Small intestine (tissue), 7 donors: ENCODE data around the gene MRPS10. TPM values are rescaled to one million over a fixed set of nuclear protein-coding genes. Genes with fewer than 3 reads are reported as not detected.

Experiments used
- DNase-seq, 2 donors: peaks; one replicate each; pipeline versions ENCODE4 v3.0.0 to v3.0.0-alpha.2; 2013
- FAIRE-seq: peaks from 2 replicates; lab custom pipeline; 2012; peaks lifted over from hg19 to GRCh38; lab: Jason Lieb, UNC
- H3K27ac ChIP-seq, 3 donors: one replicate each; pipeline ENCODE4 v1.5.1; 2013; ENCODE audit warnings: low read length in 2 of 3, mild to moderate bottlenecking in 2 of 3, control low read depth in 1 of 3, inconsistent platforms in 1 of 3, low read depth in 1 of 3, moderate library complexity in 1 of 3
- H3K27me3 ChIP-seq, 3 donors: one replicate each; pipeline ENCODE4 v1.6.1; 2013; ENCODE audit warnings: low read length in 3 of 3, inconsistent platforms in 1 of 3; ENCODE audit not compliant: control insufficient read depth in 3 of 3, insufficient read depth in 3 of 3
- H3K36me3 ChIP-seq, 3 donors: one replicate each; pipeline ENCODE4 v1.6.1; 2013; ENCODE audit warnings: low read length in 3 of 3, inconsistent platforms in 1 of 3, low read depth in 1 of 3, mild to moderate bottlenecking in 1 of 3, moderate library complexity in 1 of 3; ENCODE audit not compliant: control insufficient read depth in 3 of 3, insufficient read depth in 2 of 3
- H3K4me1 ChIP-seq, 3 donors: one replicate each; pipeline ENCODE4 v1.6.1; 2013; ENCODE audit warnings: low read length in 2 of 3, inconsistent platforms in 1 of 3, low read depth in 1 of 3, mild to moderate bottlenecking in 1 of 3, moderate library complexity in 1 of 3; ENCODE audit not compliant: control insufficient read depth in 3 of 3, insufficient read depth in 2 of 3
- H3K4me3 ChIP-seq, 3 donors: one replicate each; pipeline ENCODE4 v1.5.1; 2013; ENCODE audit warnings: low read length in 3 of 3, control low read depth in 1 of 3, inconsistent platforms in 1 of 3, low read depth in 1 of 3, mild to moderate bottlenecking in 1 of 3, moderate library complexity in 1 of 3
- H3K9me3 ChIP-seq, 2 donors: one replicate each; pipeline ENCODE4 v1.6.1; 2013; ENCODE audit warnings: low read depth in 1 of 2, low read length in 1 of 2; ENCODE audit not compliant: control insufficient read depth in 2 of 2, insufficient read depth in 1 of 2
- WGBS, 3 donors: extraction: QIAGEN DNeasy Blood & Tissue Kit; methylation state at CpG; one replicate each; pipeline ENCODE4 v1.1.7; 2013; 5-methylcytosine and 5-hydroxymethylcytosine counted together
- polyA plus RNA-seq, 4 donors: library from polyadenylated mRNA; stranded (reverse) in 3 of 4; unstranded in 1 of 4; fragments of 200-250 nt in 3 of 4; fragments of 120-200 nt in 1 of 4; gene quantifications; one replicate each; pipeline versions ENCODE4 v1.2.1 to v1.2.3, GENCODE V29; 2013
- donor health status: healthy with polysubstance abuse.
- donor health status: control.
- donor health status: control.
- donor health status: Bipolar disorder and iron deficiency.
- donor health status: healthy.

The MRPS10 gene
- polyA plus RNA-seq, 4 donors, result 20.0 to 33.0 (median 25.6) TPM

- Histone ChIP-seq H3K4me1 (peaks cover 2 to 16% (median 11%) of the 10 kb centered on the region in 3 donors), H3K27me3 (no peaks in the 10 kb centered on the region), H3K9me3 (no peaks in the 10 kb centered on the region), H3K27ac (no peak overlapping the region), H3K36me3 (peaks cover 0 to 21% (median 0%) of the 10 kb centered on the region in 3 donors), H3K4me3 (no peak overlapping the region)
- DNase-seq, result no peak
- no peak for FAIRE-seq
- 35 to 57% (median 37%) methylated on average over 1 of the region's 1 CpG for WGBS, 3 donors
Observed at GRCh38 chr6:42251500-42251899, 33.8 kb upstream of the MRPS10 start.

- Histone ChIP-seq H3K27ac (no peak overlapping the region), H3K4me3 (no peak overlapping the region), H3K27me3 (no peaks in the 10 kb centered on the region), H3K9me3 (no peaks in the 10 kb centered on the region), H3K36me3 (peaks cover 0 to 21% (median 0%) of the 10 kb centered on the region in 3 donors), H3K4me1 (peaks cover 2 to 16% (median 11%) of the 10 kb centered on the region in 3 donors)
- FAIRE-seq (no peak), DNase-seq (peak in 1 of 2 donors; percentile 19)
- WGBS, 3 donors, result 45 to 59% (median 55%) methylated on average over 10 of the region's 10 CpGs
Observed at GRCh38 chr6:42250274-42250931, 32.7 kb upstream of the MRPS10 start.

- H3K27me3 ChIP-seq, result no peaks in the 10 kb centered on the region
- WGBS, 3 donors, result 66 to 87% (median 80%) methylated on average over 3 of the region's 3 CpGs
- H3K4me3 ChIP-seq, result no peak overlapping the region
- DNase-seq (no peak), FAIRE-seq (no peak)
- H3K4me1 ChIP-seq, result peaks cover 2 to 16% (median 11%) of the 10 kb centered on the region in 3 donors
- H3K36me3 ChIP-seq, result peaks cover 0 to 18% (median 0%) of the 10 kb centered on the region in 3 donors
- H3K9me3 ChIP-seq, result no peaks in the 10 kb centered on the region
- no peak overlapping the region for H3K27ac ChIP-seq
Observed at GRCh38 chr6:42249279-42249678, 31.6 kb upstream of the MRPS10 start.

DNA sequence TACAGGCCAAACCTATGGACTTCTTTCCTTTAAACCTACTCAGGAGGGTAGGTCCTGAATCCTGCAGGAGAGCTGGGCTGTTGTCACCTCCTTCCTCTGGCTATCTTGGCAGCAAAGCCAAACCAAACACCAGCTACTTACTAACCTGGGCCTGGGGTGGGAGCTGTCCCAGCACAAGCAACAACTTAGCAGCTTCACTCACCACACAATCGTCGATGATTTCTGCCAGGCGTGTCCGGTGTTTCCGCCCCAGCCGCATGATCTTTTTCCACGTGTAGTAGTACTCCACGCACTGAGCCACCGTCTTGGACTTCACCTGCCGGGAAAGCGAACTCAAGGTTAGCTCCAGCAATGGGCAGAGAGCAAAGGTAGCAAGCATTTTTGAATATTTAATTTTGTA is 25.4 kb upstream of the MRPS10 start:
- H3K27me3 ChIP-seq, result no peaks in the 10 kb centered on the region
- H3K27ac ChIP-seq, result no peak overlapping the region
- H3K4me3 ChIP-seq, result no peak overlapping the region
- H3K9me3 ChIP-seq, result no peaks in the 10 kb centered on the region
- H3K36me3 ChIP-seq, result peaks cover 2 to 20% (median 7%) of the 10 kb centered on the region in 3 donors
- no peak for DNase-seq
- WGBS, 3 donors, result 89 to 96% (median 95%) methylated on average over 11 of the region's 11 CpGs
- no peaks in the 10 kb centered on the region for H3K4me1 ChIP-seq
- FAIRE-seq, result no peak

- FAIRE-seq, result no peak
- Histone ChIP-seq H3K36me3 (peaks cover 2 to 23% (median 7%) of the 10 kb centered on the region in 3 donors), H3K27me3 (no peaks in the 10 kb centered on the region), H3K4me3 (no peak overlapping the region), H3K27ac (no peak overlapping the region), H3K4me1 (no peaks in the 10 kb centered on the region), H3K9me3 (no peaks in the 10 kb centered on the region)
- DNase-seq, result no peak
- WGBS, 3 donors, result 91 to 93% (median 92%) methylated on average over 5 of the region's 5 CpGs
Observed at GRCh38 chr6:42241915-42242314, 24.3 kb upstream of the MRPS10 start.

- FAIRE-seq, result no peak
- no peak overlapping the region for H3K27ac ChIP-seq
- no peak overlapping the region for H3K4me3 ChIP-seq
- 90 to 91% (median 90%) methylated on average over 7 of the region's 7 CpGs for WGBS, 3 donors
- DNase-seq, result peak in 1 of 2 donors; percentile 25
- peaks cover 2 to 23% (median 7%) of the 10 kb centered on the region in 3 donors for H3K36me3 ChIP-seq
- no peaks in the 10 kb centered on the region for H3K27me3 ChIP-seq
- no peaks in the 10 kb centered on the region for H3K9me3 ChIP-seq
- H3K4me1 ChIP-seq, result no peaks in the 10 kb centered on the region
Observed at GRCh38 chr6:42239736-42240375, 22.2 kb upstream of the MRPS10 start.

DNA sequence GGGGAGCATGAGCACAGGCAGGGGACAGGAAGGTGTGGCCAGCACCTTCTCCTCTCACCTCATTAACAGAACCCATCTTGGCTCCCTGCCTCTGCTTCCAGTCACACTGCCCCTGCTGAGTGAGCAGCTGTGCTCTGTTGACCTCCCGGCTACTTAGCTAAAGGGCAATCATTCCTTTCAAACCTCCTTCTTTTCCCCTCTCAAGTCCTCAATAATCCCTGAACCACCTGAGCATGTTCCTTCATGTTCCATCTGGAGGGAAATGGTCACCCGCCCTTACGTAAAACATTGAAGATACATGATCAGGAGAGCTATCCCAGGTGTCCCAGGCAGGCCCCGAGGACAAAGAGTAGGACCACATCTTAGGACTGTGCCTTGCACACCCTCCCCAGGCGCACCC is 21.7 kb upstream of the MRPS10 start:
- Histone ChIP-seq H3K27ac (no peak overlapping the region), H3K4me3 (no peak overlapping the region), H3K9me3 (no peaks in the 10 kb centered on the region), H3K4me1 (no peaks in the 10 kb centered on the region), H3K27me3 (no peaks in the 10 kb centered on the region), H3K36me3 (peaks cover 2 to 22% (median 7%) of the 10 kb centered on the region in 3 donors)
- FAIRE-seq (no peak), DNase-seq (no peak)
- 95 to 98% (median 97%) methylated on average over 5 of the region's 5 CpGs for WGBS, 3 donors

DNA sequence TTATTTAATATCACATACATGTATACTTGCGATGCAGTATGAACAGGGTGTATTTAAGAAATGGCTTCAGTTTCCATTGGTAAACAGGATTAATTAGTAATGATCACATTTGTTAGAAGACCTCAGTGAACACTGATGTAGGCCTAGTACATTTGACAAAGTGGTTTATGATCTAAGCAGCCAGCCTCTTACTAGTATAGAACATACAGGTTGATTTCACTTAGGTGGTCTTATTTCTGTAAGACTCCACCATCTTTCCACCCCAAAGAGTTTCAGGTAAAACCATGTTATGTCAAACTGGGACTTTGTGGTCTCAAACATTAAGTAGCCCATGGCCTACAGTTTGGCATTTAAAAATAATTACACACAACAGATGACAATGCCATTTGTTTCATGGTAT is 20.2 kb upstream of the MRPS10 start:
- Histone ChIP-seq H3K9me3 (no peaks in the 10 kb centered on the region), H3K27me3 (no peaks in the 10 kb centered on the region), H3K4me1 (no peaks in the 10 kb centered on the region), H3K27ac (no peak overlapping the region), H3K36me3 (peaks cover 2 to 16% (median 5%) of the 10 kb centered on the region in 3 donors), H3K4me3 (no peak overlapping the region)
- 95 to 100% (median 99%) methylated on average over 1 of the region's 1 CpG for WGBS, 3 donors
- no peak for DNase-seq
- no peak for FAIRE-seq
